HG02610 (cell line): ENCODE measurements around the gene BCO2.

Experiments used
- ATAC-seq: cut with Tn5 transposase; IDR thresholded peaks from one replicate; pipeline ENCODE4 v1.9.1; 2021; ENCODE audit warnings: mild to moderate bottlenecking, moderate library complexity; ENCODE audit not compliant: unreplicated experiment

BCO2 gene

GRCh38 chr11:112247201-112247600 is 71.9 kb downstream of the BCO2 start:
- no peak for ATAC-seq

GRCh38 chr11:112248201-112248600 is 72.9 kb downstream of the BCO2 start:
- ATAC-seq = no peak

GRCh38 chr11:112249871-112250610 is 74.7 kb downstream of the BCO2 start:
- ATAC-seq = no peak

- no peak for ATAC-seq
Measured at GRCh38 chr11:112253605-112254242, 78.4 kb downstream of the BCO2 start.

- no peak for ATAC-seq
Measured at GRCh38 chr11:112255067-112255720, 79.9 kb downstream of the BCO2 start.

GRCh38 chr11:112260490-112260889 is 85.2 kb downstream of the BCO2 start, which contains the start of gene PLET1:
Gene PLET1, minus strand, starts transcription at chr11:112260860. Its CDS starts 271 bp downstream, at chr11:112260589.
- no peak for ATAC-seq

- no peak for ATAC-seq
Measured at GRCh38 chr11:112265659-112266409, 90.5 kb downstream of the BCO2 start.

GRCh38 chr11:112266410-112266778 is 91.1 kb downstream of the BCO2 start:
- ATAC-seq = no peak

- ATAC-seq = no peak
Measured at GRCh38 chr11:112267188-112267591, 91.9 kb downstream of the BCO2 start.

GRCh38 chr11:112268406-112268805 is 93.1 kb downstream of the BCO2 start:
- ATAC-seq = no peak
